Measurements from ENCODE around the gene LTK.

DNA sequence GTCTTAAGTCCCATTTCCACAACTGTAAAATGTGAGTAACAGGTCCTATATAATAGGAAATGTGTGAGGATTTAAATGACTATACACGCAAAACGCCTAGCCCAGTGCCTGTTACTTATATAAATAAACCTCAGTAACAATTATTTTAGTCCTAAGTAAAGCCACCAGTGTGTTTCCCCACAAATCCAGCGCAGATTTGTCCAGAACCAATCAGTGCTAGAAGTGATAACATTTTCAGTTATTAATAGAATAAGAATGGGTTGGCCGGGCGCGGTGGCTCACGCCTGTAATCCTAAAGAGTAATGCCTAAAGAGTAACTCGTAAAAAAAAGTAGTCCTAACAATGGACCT, 29.9 kb upstream of the LTK start:
- TF ChIP-seq ELF1 (IDR thresholded peaks at IDR 0.05; ENCODE audit: borderline replicate concordance, low read depth) (no peak), CEBPB (IDR thresholded peaks at IDR 0.05; ENCODE audit: low read depth) (no peak), CTCF (IDR thresholded peaks at IDR 0.05 in 2 of 3, conservative IDR thresholded peaks at IDR 0.05 in 1 of 3; ENCODE audit: borderline replicate concordance in 1 of 3, insufficient read depth in 1 of 3, low read depth in 2 of 3, low read length in 2 of 3) (no peak), EGR1 (IDR thresholded peaks at IDR 0.05; ENCODE audit: low read depth) (no peak), SRF (IDR thresholded peaks at IDR 0.05; ENCODE audit: low read depth) (no peak), POLR2A (IDR thresholded peaks at IDR 0.05; ENCODE audit: borderline replicate concordance, extremely low read depth, insufficient read depth, insufficient read length) (no peak), ZFX (IDR thresholded peaks at IDR 0.05) (no peak), POLR2AphosphoS5 (IDR thresholded peaks at IDR 0.05; ENCODE audit: low read depth, low read length) (no peak), EZH2 (IDR thresholded peaks at IDR 0.05) (no peak), TCF7L2 (IDR thresholded peaks at IDR 0.05; ENCODE audit: borderline replicate concordance, extremely low read depth, insufficient read depth, insufficient read length) (no peak), JUND (IDR thresholded peaks at IDR 0.05) (no peak), ATF3 (IDR thresholded peaks at IDR 0.05) (no peak)

Measured in HCT116 (cell line).